Sigmoid colon (tissue), 7 donors: ENCODE results near the gene CECR2. TPM values are rescaled to one million over a fixed set of nuclear protein-coding genes. Genes with fewer than 3 reads are reported as not detected.

ENCODE experiments used
- DNase-seq: peaks from one replicate; pipeline ENCODE4 v3.0.0-alpha.2; 2019
- H3K27ac ChIP-seq, 4 donors: fragments of 200-600 bp; sonication (generic); one replicate each; pipeline ENCODE4 v1.5.1; 2016 to 2019; ENCODE audit warnings: mild to moderate bottlenecking in 1 of 4
- H3K27me3 ChIP-seq, 3 donors: fragments of 200-600 bp; sonication (generic); one replicate each; pipeline ENCODE4 v1.5.1; 2019; ENCODE audit warnings: mild to moderate bottlenecking in 1 of 3
- H3K36me3 ChIP-seq, 4 donors: fragments of 200-600 bp; sonication (generic); one replicate each; pipeline ENCODE4 v1.5.1; 2016 to 2019
- H3K4me1 ChIP-seq, 4 donors: fragments of 200-600 bp; sonication (generic); one replicate each; pipeline ENCODE4 v1.5.1; 2017 to 2019
- H3K4me3 ChIP-seq, 4 donors: fragments of 200-600 bp; sonication (generic); one replicate each; pipeline ENCODE4 v1.5.1; 2017 to 2019; ENCODE audit warnings: mild to moderate bottlenecking in 2 of 4, moderate library complexity in 1 of 4
- H3K9me3 ChIP-seq, 4 donors: fragments of 200-600 bp in 3 of 4; sonication (generic) in 3 of 4; one replicate each; pipeline versions ENCODE4 v1.5.1 to v1.6.1; 2013 to 2019
- EP300 ChIP-seq, 4 donors: sonication (generic); formaldehyde crosslinking; IDR thresholded peaks; one replicate each; pipeline ENCODE4 v1.6.1; 2017; ENCODE audit warnings: antibody characterized with exemption in 4 of 4
- POLR2A ChIP-seq, 2 donors: fragments of 450-650 bp; IDR thresholded peaks; one replicate each; pipeline ENCODE4 v1.6.1; 2016; ENCODE audit warnings: antibody characterized with exemption in 2 of 2, mild to moderate bottlenecking in 2 of 2, moderate library complexity in 2 of 2
- POLR2AphosphoS5 ChIP-seq, 4 donors: sonication (generic); formaldehyde crosslinking; IDR thresholded peaks; one replicate each; pipeline ENCODE4 v1.6.1; 2017; ENCODE audit warnings: antibody characterized with exemption in 4 of 4
- WGBS, 2 donors: extraction: QIAGEN DNeasy Blood & Tissue Kit; methylation state at CpG; one replicate each; pipeline ENCODE4 v1.1.7; 2013; 5-methylcytosine and 5-hydroxymethylcytosine counted together
- intact Hi-C: fragments of 100-400 bp; cut with DNase I; formaldehyde crosslinking; loops from one replicate; pipeline ENCODE4 v1.15.1; 2023
- polyA plus RNA-seq, 3 donors: library from polyadenylated mRNA; stranded (reverse); fragments of 200-250 nt; gene quantifications; one replicate each; pipeline ENCODE4 v1.2.3, GENCODE V29; 2013
- total RNA-seq, 4 donors: library from RNA; depleted of rRNA; stranded (reverse); fragments of >200 nt; gene quantifications; one replicate each; pipeline ENCODE4 v1.1.0, GENCODE V29; 2016
- TF ChIP-seq, protein P1 (sequence below), 4 experiments: fragments of 450-650 bp in 3 of 4; fragments of 200-600 bp in 1 of 4; IDR thresholded peaks; one replicate each; pipeline ENCODE4 v1.5.1; 2016 to 2019; ENCODE audit warnings: antibody characterized with exemption in 4 of 4, mild to moderate bottlenecking in 3 of 4, moderate library complexity in 2 of 4
- donor health status: healthy with polysubstance abuse.
- donor health status: Bipolar disorder and iron deficiency.
- donor health status: healthy.

Gene CECR2
- total and polyA plus RNA-seq, 7 donors = 0.39 to 2.8 (median 1.3) TPM; not detected in 1

DNA sequence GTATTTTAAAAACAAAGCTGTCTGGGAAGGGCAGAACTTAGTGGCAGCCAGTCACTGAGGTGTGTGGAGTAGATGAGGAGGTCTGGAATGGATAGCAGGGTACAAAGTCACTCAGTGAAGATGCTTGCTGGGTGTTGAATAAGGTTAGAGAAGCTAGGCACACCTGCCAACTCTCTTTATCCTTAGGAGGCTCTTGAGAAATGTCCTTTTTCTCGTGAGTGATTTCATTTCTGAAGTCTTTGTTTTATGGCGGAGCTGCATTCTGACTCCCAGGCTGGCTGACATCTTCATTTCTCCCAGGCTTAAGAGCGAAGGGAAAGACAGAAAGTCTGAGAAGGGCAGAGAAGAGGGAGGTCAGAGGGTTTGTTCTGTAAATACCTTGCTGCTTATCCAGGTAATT is 31.0 kb downstream of the CECR2 start:
- H3K27me3 ChIP-seq = no peaks in the 10 kb centered on the region
- no peak for DNase-seq
- intact Hi-C loops = no loop called here
- TF ChIP-seq POLR2AphosphoS5 (IDR thresholded peaks at IDR 0.05) = no peak
- no peak for TF ChIP-seq POLR2A (IDR thresholded peaks at IDR 0.05)
- TF ChIP-seq, protein P1, sequence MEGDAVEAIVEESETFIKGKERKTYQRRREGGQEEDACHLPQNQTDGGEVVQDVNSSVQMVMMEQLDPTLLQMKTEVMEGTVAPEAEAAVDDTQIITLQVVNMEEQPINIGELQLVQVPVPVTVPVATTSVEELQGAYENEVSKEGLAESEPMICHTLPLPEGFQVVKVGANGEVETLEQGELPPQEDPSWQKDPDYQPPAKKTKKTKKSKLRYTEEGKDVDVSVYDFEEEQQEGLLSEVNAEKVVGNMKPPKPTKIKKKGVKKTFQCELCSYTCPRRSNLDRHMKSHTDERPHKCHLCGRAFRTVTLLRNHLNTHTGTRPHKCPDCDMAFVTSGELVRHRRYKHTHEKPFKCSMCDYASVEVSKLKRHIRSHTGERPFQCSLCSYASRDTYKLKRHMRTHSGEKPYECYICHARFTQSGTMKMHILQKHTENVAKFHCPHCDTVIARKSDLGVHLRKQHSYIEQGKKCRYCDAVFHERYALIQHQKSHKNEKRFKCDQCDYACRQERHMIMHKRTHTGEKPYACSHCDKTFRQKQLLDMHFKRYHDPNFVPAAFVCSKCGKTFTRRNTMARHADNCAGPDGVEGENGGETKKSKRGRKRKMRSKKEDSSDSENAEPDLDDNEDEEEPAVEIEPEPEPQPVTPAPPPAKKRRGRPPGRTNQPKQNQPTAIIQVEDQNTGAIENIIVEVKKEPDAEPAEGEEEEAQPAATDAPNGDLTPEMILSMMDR (IDR thresholded peaks at IDR 0.05) = no peak
- no peak for TF ChIP-seq EP300 (IDR thresholded peaks at IDR 0.05)
- H3K4me3 ChIP-seq = no peak overlapping the region
- H3K36me3 ChIP-seq = no peaks in the 10 kb centered on the region
- H3K9me3 ChIP-seq = no peaks in the 10 kb centered on the region
- H3K27ac ChIP-seq = no peak overlapping the region
- WGBS, 2 donors = 66 to 81% methylated on average over 3 of the region's 3 CpGs
- H3K4me1 ChIP-seq = no peaks in the 10 kb centered on the region

DNA sequence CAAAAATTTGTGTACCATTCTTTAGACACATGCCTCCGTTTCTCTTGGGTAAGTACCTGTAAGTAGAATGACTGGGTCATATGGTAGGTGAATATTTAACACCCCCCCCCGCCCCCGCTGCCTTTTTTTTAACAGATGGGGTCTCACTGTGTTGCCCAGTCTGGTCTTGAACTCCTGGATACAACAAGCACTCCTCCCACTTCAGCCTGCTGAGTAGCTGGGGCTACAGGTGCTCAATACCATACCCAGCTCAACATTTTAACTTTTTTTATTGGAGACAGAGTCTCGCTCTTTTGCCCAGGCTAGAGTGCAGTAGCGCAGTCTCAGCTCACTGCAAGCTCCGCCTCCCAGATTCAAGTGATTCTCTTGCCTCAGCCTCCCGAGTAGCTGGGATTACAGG is 32.5 kb downstream of the CECR2 start:
- Histone ChIP-seq H3K36me3 (no peaks in the 10 kb centered on the region), H3K4me1 (no peaks in the 10 kb centered on the region), H3K9me3 (no peaks in the 10 kb centered on the region), H3K27me3 (no peaks in the 10 kb centered on the region), H3K4me3 (no peak overlapping the region), H3K27ac (no peak overlapping the region)
- intact Hi-C loops = no loop called here
- TF ChIP-seq, protein P1 (IDR thresholded peaks at IDR 0.05) = no peak
- TF ChIP-seq EP300 (IDR thresholded peaks at IDR 0.05) (no peak), POLR2AphosphoS5 (IDR thresholded peaks at IDR 0.05) (no peak)
- 91 to 95% methylated on average over 7 of the region's 7 CpGs for WGBS, 2 donors
- DNase-seq = no peak

DNA sequence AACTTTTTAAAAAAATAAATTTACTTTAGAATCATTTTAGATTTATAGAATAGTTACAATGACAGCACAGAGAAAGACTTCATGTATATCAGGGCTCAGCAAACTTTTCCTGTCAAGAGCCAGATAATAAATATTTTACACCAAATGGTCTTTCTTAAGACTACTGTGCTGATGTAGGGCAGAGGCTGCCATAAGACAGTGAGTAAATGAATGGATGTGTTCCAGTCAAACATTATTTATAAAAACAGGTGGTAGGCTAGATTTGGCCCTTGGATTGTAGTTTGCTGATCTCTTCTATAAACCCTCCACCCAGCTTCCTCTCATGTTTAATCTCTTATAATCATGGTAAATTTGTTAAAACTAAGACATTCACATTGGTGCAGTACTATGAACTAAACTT is 33.0 kb downstream of the CECR2 start:
- no peaks in the 10 kb centered on the region for H3K9me3 ChIP-seq
- H3K27ac ChIP-seq = no peak overlapping the region
- intact Hi-C loops = no loop called here
- no peaks in the 10 kb centered on the region for H3K4me1 ChIP-seq
- no peaks in the 10 kb centered on the region for H3K36me3 ChIP-seq
- DNase-seq = no peak
- H3K4me3 ChIP-seq = no peak overlapping the region
- no peaks in the 10 kb centered on the region for H3K27me3 ChIP-seq
- TF ChIP-seq, protein P1 (IDR thresholded peaks at IDR 0.05) = no peak
- no peak for TF ChIP-seq EP300 (IDR thresholded peaks at IDR 0.05)
- TF ChIP-seq POLR2AphosphoS5 (IDR thresholded peaks at IDR 0.05) = no peak
- no peak for TF ChIP-seq POLR2A (IDR thresholded peaks at IDR 0.05)

DNA sequence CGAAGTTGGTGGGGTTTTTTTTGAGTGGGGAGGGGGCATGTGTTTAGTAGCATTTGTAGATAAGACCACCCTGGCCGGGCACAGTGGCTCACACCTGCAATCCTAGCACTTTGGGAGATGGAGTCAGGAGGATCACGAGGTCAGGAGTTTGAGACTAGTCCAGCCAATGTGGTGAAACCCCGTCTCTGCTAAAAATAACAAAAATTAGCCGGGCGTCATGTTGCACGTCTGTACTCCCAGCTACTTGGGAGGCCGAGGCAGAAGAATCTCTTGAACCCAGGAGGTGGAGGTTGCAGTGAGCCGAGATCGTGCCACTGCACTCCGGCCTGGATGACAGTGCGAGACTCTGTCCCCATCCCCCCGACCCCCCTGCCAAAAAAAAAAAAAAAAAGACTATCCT is 34.6 kb downstream of the CECR2 start:
- Histone ChIP-seq H3K27me3 (no peaks in the 10 kb centered on the region), H3K9me3 (no peaks in the 10 kb centered on the region), H3K4me3 (no peak overlapping the region), H3K4me1 (no peaks in the 10 kb centered on the region), H3K27ac (no peak overlapping the region), H3K36me3 (no peaks in the 10 kb centered on the region)
- intact Hi-C loops = no loop called here
- TF ChIP-seq POLR2A (IDR thresholded peaks at IDR 0.05) (no peak), EP300 (IDR thresholded peaks at IDR 0.05) (no peak), POLR2AphosphoS5 (IDR thresholded peaks at IDR 0.05) (no peak)
- TF ChIP-seq, protein P1 (IDR thresholded peaks at IDR 0.05) = no peak
- no peak for DNase-seq
- WGBS, 2 donors = 79 to 90% methylated on average over 13 of the region's 13 CpGs

DNA sequence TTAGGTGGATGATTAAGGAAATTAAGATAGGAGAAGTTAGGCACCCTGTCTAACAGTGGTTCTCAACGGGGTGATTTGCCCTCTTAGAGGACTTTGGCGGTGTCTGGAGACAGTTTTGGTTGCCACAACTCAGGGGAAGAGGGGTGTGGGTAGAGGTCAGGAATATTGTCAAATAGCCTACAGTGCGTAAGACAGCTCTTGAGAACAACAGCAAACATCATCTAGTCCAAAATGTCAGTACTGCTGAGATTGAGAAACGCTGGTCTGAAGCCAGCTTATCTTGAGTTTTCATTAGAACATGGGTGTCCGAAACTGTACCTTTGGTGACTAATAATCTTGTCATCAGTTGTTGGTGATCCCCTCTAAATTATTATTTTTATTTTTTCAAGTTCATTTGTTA is 38.4 kb downstream of the CECR2 start:
- 68 to 83% methylated on average over 5 of the region's 5 CpGs for WGBS, 2 donors
- H3K27me3 ChIP-seq = no peaks in the 10 kb centered on the region
- intact Hi-C loops = no loop called here

More for the DNA sequence above, 38.4 kb downstream of the CECR2 start:
- no peaks in the 10 kb centered on the region for H3K4me1 ChIP-seq
- no peaks in the 10 kb centered on the region for H3K9me3 ChIP-seq
- H3K27ac ChIP-seq = no peak overlapping the region
- no peak for DNase-seq
- H3K4me3 ChIP-seq = no peak overlapping the region
- H3K36me3 ChIP-seq = no peaks in the 10 kb centered on the region
- TF ChIP-seq POLR2A (IDR thresholded peaks at IDR 0.05) = no peak
- TF ChIP-seq EP300 (IDR thresholded peaks at IDR 0.05) = no peak
- no peak for TF ChIP-seq POLR2AphosphoS5 (IDR thresholded peaks at IDR 0.05)
